Activated CD4-positive, alpha-beta T cell treated with anti-CD3 and anti-CD28 coated beads, Interleukin-2, amount 50 U/mL, for 48 hours (primary cell): Measurements from ENCODE around the gene MORF4L1.
"Not testable (repeated sequence)": the region's sequence is repeated elsewhere in the genome, so short reads cannot be mapped to it uniquely, and the experiment has no call there.

Experiments used
- DNase-seq, 2 experiments: peaks; one replicate each; pipeline ENCODE4 v3.0.0-alpha.2; 2020

MORF4L1 gene, protein sequence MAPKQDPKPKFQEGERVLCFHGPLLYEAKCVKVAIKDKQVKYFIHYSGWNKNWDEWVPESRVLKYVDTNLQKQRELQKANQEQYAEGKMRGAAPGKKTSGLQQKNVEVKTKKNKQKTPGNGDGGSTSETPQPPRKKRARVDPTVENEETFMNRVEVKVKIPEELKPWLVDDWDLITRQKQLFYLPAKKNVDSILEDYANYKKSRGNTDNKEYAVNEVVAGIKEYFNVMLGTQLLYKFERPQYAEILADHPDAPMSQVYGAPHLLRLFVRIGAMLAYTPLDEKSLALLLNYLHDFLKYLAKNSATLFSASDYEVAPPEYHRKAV

DNA sequence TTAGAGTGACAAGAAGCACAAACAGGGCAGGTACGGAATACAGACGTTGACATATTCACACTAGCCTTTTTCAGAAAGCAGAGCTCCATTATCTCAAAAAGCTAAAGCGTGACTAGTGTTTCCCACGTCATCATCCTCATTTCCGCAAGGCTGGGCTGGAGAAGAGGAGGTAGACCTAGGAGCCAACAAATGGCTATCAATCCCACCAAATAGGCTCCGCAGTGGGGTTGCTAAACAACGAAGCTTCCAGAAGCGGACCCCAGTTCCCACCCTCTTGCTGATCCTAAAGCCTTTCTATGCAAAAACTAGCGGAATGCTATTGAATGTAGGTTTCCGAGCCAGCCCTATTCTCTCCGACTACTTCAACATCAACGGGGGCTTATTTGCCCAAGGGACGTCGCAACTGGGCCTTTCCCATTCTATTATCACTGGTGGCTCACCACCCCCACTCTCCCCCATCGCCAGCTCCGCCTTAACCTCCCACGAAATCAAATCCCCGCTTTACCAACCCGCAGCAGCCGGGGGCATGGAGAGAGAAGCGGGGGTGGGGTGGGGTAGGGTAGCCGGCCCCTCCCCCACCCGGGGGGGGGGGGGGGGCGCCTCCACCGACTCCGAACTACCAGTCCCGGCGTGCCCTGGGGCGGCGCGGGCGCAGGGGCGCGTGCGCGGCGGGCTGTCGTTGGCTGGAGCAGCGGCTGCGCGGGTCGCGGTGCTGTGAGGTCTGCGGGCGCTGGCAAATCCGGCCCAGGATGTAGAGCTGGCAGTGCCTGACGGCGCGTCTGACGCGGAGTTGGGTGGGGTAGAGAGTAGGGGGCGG lies at the start of gene MORF4L1:
Gene MORF4L1 (plus strand): TSS at position 736 of the 817 bp plus-strand sequence. CDS start 128 bp downstream, outside the sequence.
- DNase-seq: peak; percentile 93 to 95

GRCh38 chr15:78828920-78829319 lies 43.8 kb upstream of the MORF4L1 start:
- DNase-seq: no peak

DNA sequence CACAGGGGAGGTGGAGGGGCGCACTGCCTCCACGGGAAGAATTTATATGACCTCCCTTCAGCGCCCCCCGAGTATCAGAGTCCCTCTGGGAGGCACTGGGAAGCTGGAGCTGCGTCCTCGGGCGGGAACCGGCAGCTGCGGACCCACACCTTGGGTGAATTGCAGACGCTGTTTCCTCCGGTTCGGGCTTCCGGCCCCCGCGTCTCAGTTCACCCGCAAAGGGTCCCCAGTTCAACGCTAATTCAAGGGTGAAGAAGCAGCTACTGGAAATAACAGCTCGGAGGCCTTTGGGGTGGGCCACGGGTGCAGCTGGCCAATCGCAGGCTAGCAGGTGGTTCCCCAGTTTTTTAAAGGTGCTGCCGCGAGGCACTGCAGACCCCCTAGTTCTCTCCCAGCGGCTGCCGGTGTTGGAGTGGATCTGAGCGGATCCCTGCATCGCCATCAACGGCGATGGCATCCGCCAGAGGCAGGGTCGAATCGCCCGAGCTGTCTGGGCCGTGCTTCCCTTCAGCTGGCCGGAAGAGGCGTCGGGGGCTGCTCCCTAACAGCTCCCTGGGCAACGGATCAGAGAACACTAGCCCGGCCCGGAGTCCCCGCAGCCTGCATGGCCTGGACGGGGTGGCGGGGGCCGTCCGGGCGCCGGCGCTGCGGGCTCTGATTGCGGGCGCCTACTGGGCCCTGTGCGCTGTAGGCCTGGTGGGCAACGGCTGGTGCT lies 42.0 kb upstream of the MORF4L1 start:
- DNase-seq: no peak

DNA sequence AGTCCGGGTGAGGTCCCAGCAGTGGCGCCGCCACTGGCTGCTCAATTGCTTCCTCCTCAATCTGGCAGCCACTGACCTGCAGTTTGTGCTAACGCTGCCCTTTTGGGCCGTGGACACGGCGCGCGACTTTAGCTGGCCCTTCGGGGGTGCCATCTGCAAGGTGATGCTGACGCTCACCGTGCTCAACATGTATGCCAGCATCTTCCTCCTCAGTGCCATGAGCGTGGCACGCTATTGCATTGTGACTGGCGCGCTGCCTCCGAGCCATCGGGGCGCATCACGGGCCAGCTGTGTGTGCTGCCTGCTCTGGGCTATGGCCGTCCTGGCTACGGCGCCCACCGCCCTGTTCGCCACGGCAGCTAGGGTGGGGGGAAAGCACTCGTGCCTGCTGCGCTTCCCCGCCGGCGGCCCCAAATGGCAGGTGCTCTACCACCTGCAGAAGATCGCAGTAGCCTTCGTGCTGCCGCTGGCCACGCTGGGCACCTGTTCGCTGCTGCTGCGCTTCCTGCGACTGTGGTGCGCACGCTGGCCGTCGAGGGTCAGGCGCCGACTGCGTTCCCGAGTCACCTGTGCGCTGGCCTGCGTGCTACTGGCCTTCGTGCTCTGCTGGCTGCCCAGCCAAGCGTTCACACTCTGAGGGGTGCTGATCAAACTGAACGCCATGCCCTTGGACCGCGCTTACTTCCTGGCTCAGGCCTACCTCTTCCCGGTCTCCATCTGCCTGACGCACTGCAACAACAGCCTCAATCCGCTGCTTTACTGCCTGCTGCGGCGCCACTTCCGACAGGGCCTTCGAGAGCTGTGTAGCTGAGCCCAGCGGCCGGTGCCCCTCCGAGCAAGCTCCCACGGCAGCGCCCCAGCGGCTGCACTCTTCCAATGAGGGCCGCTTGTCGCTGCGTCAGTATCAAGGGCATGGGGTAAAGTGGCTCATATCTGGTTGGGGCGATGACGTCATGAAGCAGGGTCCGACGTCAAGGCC lies 41.2 kb upstream of the MORF4L1 start:
- DNase-seq: no peak

DNA sequence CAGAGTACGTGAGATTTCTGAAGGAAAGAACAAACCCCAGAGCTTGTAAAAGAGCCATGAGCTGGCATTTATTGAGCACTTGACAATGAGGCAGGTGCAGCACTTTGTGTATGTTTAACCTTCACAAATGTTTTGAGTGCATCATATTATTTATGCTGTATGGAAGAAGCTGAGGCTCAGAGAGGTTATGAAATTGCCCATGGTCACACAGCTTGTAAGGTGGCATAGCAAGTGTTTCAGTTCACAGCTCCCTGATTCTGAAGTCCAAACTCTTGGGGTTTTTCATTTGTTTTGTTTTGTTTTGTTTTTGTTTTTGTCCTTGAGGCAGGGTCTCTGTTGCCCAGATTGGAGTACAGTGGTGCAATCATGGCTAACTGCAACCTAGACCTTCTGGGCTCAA lies 36.4 kb upstream of the MORF4L1 start:
- no peak for DNase-seq

- no peak for DNase-seq
These were observed 35.6 kb upstream of the MORF4L1 start for GRCh38 chr15:78837131-78837530.

DNA sequence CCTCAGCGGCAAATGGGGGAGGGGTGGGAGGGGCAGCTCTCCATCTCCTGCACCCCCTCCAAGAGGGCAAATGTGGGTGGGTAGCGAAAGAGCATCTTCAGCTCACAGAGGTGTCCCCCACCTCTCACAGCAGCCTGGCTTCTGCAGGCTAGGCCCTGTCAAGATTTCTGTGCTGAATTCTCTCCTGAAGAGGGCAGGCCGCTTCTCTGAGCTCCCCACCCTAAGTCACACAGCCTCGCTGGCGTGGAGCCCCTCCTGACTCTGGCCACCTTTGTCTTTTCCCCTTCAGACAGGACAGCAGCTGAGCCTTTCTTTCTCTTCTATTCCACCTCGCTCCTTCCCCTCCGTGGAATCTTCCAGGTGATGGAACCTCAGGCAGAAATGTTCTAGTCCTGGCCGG lies 35.1 kb upstream of the MORF4L1 start:
- no peak for DNase-seq

DNA sequence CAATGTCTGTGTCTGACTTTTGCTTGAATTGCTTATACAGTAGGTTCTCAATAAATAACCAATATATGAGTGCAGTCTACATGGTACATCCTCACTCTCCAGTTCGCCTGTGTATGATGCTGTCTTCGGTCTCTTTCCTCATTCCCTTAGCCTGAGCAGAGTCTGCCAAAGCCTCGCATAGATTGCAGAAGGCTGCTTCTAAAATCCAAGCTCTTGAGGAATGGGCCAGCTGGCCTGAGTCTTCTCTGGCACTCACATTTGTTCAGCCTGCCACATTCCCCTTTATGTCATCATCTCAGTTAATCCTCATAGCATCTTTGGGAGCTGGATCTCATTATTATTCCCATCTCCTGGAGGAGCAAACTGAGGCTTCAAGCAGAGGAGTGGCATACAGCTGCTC lies 34.2 kb upstream of the MORF4L1 start:
- DNase-seq: no peak

- DNase-seq: not testable (repeated sequence)
These were observed 33.5 kb upstream of the MORF4L1 start for GRCh38 chr15:78839151-78839550.

DNA sequence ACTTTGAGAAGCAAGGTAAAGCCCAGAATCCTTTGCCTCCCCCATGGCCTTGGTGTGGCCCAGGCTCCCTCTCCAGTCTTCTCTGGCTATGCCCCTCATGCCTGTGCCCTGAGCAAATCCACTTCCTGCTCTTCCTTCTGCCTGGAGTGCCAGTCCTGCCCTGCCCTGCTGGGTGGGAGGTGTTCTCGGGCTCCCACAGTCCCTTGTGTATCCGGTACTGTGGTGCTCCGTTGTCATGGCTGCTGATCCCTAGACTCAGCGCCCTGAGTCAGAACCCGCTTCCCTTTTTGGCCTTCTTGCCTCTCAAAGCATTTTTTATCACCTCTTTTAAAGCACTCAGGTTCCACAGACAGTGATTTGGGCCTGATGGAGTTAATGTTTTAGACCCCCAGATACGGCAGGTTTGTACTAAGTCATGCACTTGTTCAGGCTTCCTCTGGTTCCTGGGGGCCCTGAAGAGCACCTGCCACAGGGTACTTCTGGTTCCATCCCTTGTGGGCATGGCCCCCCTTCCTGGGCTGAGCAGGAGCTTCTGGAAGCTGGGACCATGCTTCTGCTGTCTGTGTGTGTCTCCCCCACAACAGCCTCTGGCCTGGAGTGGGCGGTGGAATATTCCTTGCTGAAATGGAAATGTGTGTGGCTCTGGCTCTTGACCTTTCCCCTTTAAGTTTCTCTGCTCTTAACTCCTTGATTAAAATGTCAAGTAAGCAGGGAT lies 31.9 kb upstream of the MORF4L1 start:
- no peak for DNase-seq

GRCh38 chr15:78841376-78841706 lies 31.3 kb upstream of the MORF4L1 start:
- DNase-seq: no peak

DNA sequence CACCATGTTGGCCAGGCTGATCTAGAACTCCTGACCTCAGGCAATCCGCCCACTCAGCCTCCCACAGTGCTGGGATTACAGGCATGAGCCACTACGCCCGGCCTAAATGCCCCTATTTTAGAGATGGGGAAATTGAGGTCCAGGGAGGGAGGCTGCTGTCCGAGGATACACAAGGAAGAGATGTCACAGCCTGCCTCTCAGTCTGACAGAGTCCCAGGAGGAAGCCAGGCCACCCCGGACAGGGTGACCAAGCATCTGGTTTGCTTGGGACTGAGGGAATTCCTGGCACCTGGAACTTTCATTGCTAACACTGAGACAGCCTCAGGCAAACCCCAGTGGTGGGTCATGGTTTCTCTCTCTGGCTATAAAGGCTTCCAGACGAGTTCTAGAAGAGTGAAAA lies 30.8 kb upstream of the MORF4L1 start:
- DNase-seq: no peak

GRCh38 chr15:78842519-78842918 lies 30.2 kb upstream of the MORF4L1 start:
- no peak for DNase-seq

- not testable (repeated sequence) for DNase-seq
These were observed 25.8 kb upstream of the MORF4L1 start for GRCh38 chr15:78846906-78847305.

GRCh38 chr15:78847387-78847906 lies 25.2 kb upstream of the MORF4L1 start:
- DNase-seq: not testable (repeated sequence)

DNA sequence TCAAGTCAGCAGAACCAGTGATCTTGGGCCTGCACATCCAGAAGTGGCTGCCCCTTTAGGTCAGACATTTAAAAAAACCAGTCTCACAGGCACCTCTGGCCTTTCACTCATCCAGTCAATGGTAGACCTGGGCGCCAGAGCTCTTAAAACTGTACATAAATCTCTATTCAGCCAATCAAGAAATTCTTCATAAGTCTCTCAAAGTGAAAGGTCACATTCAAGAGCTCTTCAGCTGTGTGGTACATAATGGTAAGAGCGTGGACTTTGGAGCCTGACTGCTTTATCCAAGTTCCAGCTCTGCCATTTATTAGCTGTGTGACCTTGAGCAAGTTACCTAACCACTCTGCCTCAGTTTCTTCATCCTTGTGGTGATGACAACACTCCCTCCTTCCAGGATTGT lies 22.3 kb upstream of the MORF4L1 start:
- DNase-seq: no peak

DNA sequence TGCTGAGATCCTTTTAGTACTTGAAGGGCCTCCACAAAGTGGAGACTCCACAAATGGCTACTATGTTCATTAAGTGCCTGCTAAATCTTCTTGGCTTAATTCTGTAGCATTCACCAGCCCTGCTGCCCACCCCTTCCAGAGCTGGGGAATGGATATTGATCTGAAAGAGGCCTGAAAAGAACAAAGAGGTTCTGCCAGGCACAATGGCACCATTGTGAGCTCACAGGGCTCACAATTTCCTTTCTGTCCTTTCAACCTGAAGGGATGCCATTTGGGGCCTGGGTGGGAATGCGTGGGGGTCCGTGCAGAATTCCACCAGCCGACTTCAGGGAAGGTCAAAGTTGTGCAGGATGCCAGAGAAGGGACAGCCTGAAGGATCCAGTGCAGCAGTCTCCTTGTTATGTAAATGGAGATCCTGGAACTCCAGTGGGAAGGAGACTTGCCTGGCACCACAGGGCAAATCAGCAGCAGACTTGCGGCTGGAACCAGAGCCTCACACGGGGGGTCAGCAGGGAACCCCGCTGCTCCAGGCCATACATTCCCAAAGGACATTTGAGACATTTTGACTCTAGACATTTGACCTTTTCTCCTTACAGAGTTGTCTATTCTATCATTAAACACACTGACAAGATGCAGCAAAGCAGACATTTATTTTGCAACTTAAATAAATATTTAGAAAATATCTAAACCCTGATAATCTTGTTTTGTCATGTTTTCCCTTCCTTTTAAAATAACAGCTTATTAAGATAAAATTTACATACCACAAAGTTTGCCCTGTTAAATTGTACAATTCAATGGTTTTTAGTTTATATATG lies 21.5 kb upstream of the MORF4L1 start:
- DNase-seq: no peak

GRCh38 chr15:78853500-78853899 lies 19.2 kb upstream of the MORF4L1 start:
- DNase-seq: no peak

DNA sequence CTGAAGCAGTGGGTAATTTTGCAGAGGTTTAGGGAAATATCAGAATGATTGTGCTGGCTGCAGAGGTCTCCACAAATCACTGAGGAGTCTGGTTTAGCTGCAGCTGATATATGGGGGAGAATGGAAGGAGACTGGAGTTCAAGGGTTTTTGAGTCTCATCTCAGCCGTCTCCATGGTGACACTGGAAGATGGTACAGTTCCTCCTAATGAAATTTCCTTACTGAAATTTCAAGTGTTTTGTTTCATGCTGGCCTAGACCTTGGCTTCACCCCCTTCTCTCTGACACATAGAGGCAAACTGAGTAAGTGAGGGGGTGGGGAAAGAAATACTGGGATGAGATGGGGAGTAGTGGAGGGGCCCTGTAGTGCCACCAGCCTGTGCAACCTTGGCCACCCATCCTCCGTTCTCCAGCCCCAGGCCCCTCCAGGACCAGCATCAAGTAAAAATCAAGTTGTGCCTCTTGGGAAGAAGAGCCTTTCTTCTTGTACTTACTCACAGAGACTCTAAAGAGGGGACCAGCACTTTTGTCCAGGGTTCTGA lies 17.8 kb upstream of the MORF4L1 start:
- no peak for DNase-seq

- no peak for DNase-seq
These were observed 16.9 kb upstream of the MORF4L1 start for GRCh38 chr15:78855746-78856145.
